ENCODE data around the gene LINC01488.

Gene LINC01488

GRCh38 chr11:69482322-69482721, 859 bp downstream of the LINC01488 start:
- no peak for DNase-seq

GRCh38 chr11:69483170-69483569, 1.7 kb downstream of the LINC01488 start:
- no peak for DNase-seq

GRCh38 chr11:69483691-69484426, 2.4 kb downstream of the LINC01488 start:
- DNase-seq, result no peak

GRCh38 chr11:69484427-69485259, 3.2 kb downstream of the LINC01488 start:
- no peak for DNase-seq

DNA sequence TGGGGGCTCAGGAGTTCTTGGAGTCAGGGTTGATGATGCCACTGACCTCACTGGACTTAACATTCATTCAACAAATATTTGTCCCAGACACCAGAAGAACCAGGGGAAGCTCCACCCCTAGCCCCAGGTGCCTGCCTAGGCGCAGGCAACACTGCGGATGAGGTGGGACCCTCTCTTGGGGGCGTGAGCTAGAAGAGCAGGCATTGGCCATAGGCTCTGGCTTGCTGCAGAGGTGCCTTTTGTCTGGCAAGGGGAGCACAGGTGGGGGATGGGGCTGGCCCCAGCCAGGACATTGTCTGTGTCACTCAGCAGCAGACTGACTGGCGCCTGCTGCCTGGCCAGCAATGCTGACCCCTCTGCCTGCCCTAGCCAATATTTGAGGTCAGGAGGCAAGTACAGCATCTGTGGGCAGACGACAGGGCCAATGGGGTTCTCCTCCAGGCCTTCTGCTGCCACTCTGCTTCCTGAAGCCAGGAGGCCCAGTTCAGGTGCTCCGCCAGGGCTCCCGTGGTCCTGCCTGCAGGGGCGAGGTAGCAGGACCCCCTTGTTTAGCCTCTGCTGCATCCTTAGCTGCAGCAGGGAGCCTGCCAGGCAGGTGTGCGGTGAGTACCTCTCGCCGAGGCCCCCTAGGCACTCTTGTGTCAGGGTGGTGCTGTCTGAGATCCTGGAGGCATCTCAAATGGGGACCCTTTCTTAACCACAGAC, 4.0 kb downstream of the LINC01488 start:
- DNase-seq, result no peak

DNA sequence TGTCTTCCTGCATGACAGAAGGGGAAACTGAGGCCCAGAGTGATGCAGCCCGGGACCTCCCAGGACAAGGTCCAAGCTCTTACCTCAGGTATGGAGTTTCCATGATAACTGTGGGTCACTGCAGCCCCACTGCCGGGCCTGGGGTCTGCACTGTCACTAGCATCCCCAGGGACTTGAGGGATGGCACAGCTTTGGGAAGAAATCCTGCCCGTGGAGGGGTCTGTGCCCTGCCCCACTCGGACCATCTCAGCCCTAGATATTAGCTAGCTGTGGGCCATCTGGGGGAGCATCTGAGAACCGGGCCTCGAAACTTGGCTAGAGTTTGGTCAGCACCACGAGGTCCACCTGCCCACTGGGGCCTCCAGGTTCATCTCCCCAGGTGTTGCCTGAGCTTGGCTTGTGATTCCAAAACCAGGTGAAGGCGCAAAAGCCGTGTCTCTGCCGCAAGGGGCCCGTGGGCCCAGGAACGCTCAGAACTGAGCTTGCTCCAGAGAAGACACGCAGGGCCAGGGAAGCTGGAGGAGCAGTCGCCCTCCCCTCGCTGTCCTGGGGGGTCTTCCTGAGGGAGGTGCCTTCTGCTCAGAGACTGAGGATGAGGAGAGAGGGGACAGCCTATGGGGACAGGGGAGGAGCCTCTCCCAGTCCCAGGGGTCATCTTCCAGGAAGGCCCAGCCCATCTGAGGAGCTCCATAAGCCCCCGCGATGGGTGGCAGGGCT, 4.8 kb downstream of the LINC01488 start:
- DNase-seq, result no peak

GRCh38 chr11:69486773-69487291, 5.4 kb downstream of the LINC01488 start:
- no peak for DNase-seq

GRCh38 chr11:69487391-69487790, 5.9 kb downstream of the LINC01488 start:
- no peak for DNase-seq

GRCh38 chr11:69487849-69488542, 6.5 kb downstream of the LINC01488 start:
- no peak for DNase-seq

- no peak for DNase-seq
Measured at GRCh38 chr11:69488543-69488940, 7.1 kb downstream of the LINC01488 start.

DNA sequence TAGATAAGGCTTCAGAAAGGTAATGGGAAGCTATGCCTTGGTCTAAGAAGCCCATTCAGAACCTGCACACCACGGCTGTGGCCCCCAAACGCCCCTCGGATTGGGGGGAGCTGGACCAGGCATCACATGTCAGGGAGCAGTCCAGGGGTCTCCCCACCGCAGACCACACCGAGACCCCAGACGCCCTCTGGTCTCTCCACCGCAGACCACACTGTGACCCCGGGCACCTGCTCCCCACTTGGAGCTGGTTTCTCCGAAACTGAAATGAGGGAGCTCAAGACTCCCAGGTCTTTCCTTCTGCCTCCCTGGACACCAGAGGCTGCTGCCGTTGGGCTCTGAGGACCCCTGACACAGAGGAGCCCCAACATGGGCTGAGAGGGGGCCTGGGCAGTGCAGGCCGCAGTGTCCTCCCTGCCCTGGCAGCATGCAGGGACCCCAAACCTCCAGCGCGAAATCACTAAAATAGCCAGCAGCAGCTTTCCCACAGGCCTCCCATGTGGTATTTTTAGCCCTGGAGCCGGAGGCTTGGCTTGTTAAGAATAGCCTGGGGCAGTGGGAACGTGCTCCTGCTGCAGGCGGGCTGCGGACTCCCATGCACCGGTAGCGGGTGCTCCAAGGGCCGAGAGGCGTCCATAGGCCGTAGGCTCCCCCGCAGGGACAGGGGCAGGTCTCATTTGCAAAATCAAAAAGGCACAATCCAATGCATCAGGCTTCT, 7.7 kb downstream of the LINC01488 start:
- no peak for DNase-seq

- no peak for DNase-seq
Measured at GRCh38 chr11:69489746-69490365, 8.4 kb downstream of the LINC01488 start.

GRCh38 chr11:69490516-69490915, 9.1 kb downstream of the LINC01488 start:
- DNase-seq, result no peak

- no peak for DNase-seq
Measured at GRCh38 chr11:69491071-69492031, 9.9 kb downstream of the LINC01488 start.

- no peak for DNase-seq
Measured at GRCh38 chr11:69492201-69492991, 10.9 kb downstream of the LINC01488 start.

DNA sequence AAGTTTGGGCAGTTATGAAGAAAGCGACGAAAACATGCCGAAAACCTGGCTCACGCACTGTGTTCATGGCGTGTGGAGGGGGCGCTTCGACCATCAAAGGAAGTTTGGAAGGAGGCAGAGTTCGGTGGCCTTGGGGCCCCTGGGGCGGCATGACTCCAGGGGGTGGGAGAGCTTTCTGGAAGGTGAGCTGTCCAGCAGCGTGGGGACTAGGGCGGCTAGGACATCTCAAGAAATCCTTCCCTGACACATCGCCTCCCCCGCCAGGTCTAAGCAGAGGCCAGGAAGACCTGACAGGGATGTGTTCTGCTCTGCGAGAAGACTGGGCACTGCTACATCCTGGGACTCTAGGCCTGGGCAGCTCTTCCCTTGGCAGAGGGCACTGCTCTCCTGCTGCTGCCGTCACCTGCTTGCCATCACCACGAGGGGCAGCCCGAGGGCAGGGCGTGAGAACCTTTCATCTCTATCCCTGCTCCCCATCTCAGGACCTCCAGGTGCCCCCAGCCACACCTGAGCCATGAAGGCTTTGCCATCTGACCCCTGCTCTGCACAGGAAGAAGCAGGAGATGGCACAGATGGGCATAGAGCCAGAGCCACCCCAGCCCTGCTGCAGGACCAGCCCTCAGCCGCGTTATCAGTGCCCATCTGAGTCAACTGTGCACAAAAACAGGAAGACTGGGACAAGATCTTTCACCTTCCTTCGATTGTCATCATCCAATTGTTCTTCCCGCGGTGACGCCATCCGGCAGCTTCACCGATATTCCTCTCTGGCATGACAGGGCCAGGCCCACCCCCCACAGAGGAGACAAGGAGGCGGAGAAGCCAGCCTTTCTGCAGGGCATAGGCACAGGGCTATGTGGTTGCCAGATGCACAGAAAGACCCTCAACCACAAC, 12.7 kb downstream of the LINC01488 start:
- no peak for DNase-seq

- no peak for DNase-seq
Measured at GRCh38 chr11:69494851-69495250, 13.4 kb downstream of the LINC01488 start.

Data from NCI-H82 (cell line).